ENCODE data around the gene HSD17B8.
"Not testable (repeated sequence)": the region's sequence is repeated elsewhere in the genome, so short reads cannot be mapped to it uniquely, and the experiment has no call there.

HSD17B8 gene

GRCh38 chr6:33212857-33213165 is 8.4 kb downstream of the HSD17B8 start:
- TF ChIP-seq ZNF274 (IDR thresholded peaks at IDR 0.05; ENCODE audit: low read depth, low read length), result no peak
- H3K4me3 ChIP-seq (ENCODE audit: low read length), result no peak overlapping the region; the same call in 1 of the 2 replicates

DNA sequence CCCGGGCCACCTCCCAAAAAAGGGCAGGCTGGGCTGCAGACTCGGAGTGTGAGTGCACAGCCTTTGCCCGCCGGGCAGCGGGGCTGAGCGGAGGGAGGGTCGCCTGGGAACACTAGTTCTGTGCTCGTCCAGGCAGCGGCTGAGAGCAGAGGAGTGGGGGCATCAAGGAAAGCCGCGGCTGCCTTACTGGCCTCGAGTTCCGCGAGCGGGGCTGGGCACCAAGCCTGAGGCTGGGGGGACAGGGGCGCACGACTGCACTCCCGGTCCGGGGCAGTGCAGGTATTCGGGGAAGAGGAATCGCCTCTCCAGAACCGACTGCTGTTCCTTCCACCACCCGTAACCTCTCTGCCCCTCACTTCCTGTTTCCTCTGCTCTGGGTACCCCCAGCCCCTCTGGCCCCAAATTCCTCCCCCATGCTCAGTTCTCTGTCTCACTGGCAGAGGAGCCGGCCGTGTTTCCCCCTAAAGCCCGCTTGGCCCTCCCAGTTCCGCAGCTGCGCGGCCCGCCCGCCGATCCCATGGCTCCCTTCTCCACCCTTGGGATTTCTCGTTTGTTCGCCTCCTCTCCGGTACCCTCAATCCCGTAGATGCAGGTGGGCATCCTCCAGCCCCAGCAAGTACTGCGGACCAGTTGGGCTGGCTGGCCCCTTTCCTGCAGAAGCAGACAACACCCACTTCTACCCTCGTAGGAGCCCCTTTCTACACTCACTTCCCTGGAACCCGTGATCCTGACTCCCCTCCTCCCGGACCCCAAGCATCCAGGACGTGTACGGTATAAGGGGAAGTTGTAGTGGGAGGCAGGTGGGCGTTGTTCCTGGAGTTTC is 8.9 kb downstream of the HSD17B8 start:
- H3K4me3 ChIP-seq (ENCODE audit: low read length), result peak overlapping the region; percentile 1; the same call in 1 of the 2 replicates
- TF ChIP-seq ZNF274 (IDR thresholded peaks at IDR 0.05; ENCODE audit: low read depth, low read length), result no peak

DNA sequence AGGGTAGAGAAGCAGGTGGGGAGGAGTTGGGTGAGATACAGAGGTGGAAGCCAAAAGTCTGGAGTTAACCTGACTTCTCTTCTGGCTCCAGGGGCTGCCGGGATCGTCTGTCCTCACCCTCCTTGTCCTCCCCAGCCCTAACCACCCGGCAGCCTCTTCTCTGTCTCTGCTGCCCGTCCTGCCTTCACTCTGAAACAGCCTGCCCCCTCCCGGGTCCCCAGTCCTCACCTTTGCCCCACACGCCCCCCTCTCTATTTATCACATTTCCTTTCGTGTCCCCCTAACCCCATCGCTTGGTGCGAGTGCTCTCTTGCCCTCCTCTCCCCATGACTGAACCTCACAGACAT is 9.5 kb downstream of the HSD17B8 start:
- TF ChIP-seq ZNF274 (IDR thresholded peaks at IDR 0.05; ENCODE audit: low read depth, low read length), result no peak
- no peak overlapping the region for H3K4me3 ChIP-seq (ENCODE audit: low read length)

DNA sequence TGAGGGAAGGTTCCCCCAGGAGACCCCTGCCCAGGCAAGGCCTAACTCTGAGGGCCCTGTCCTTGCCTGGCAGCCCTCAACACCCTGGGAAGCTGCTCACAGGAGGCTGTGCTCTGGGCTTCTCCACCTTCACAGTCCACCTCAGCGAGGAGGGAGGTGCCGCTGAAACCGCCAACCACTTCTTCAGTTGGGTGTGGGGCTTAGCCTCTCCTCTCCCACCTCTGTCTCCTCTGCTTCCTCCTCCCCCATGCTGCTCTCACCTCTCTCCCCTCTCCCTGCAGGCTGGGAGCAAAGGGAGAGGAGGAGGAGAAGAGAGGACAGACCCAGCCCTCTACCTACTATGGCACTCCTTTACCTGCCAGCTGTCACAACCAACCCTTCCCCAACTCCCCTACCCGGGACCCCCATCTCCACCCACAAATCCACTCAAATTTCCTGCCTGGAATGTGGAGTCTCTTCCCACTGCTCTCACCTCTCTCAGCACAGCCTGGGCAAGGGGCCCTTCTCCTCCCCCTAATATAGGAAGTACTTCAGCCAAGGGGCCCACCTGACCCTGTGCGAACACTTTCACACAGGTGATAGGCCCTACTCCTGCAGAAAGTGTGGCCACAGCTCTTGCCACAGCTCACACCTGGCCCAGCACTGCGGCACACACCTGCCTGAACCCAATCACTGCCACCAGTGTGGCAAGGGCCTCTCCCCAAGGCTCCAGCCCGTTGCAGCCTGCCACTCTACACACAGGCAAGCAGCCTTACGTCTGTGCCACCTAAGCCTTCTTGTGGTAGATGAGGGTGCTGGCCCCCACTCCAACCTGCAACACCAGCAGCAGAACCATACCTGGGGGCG is 11.0 kb downstream of the HSD17B8 start:
- H3K4me3 ChIP-seq (ENCODE audit: low read length), result no peak overlapping the region
- no peak for TF ChIP-seq ZNF274 (IDR thresholded peaks at IDR 0.05; ENCODE audit: low read depth, low read length)

- no peak for TF ChIP-seq ZNF274 (IDR thresholded peaks at IDR 0.05; ENCODE audit: low read depth, low read length)
- no peak overlapping the region for H3K4me3 ChIP-seq (ENCODE audit: low read length)
Observed at GRCh38 chr6:33216117-33216649, 11.7 kb downstream of the HSD17B8 start.

DNA sequence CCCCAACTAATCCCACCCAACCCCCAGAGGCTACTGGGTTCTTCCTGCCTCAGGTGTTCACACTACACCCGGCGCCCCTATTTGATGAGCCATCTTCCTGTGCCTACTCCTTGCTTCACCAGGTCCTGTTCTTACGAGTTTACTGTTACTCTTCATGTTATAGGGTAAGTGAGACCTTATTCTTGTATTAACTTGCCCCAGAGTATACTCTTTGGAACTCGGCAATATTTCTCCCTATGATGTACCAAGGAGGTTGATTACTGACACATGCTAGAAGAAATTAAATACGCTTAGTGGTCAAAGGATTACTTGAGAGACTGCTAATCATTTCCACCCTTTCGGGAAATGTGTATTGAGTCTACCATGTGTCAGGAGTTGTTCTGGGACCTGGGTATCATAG is 12.8 kb downstream of the HSD17B8 start:
- H3K4me3 ChIP-seq (ENCODE audit: low read length), result no peak overlapping the region
- no peak for TF ChIP-seq ZNF274 (IDR thresholded peaks at IDR 0.05; ENCODE audit: low read depth, low read length)

GRCh38 chr6:33217681-33218080 is 13.2 kb downstream of the HSD17B8 start:
- no peak overlapping the region for H3K4me3 ChIP-seq (ENCODE audit: low read length)
- TF ChIP-seq ZNF274 (IDR thresholded peaks at IDR 0.05; ENCODE audit: low read depth, low read length), result no peak

- H3K4me3 ChIP-seq (ENCODE audit: low read length), result not testable (repeated sequence)
Observed at GRCh38 chr6:33226503-33227120, 22.2 kb downstream of the HSD17B8 start.

- no peak for TF ChIP-seq ZNF274 (IDR thresholded peaks at IDR 0.05; ENCODE audit: low read depth, low read length)
- H3K4me3 ChIP-seq (ENCODE audit: low read length), result no peak overlapping the region
Observed at GRCh38 chr6:33235221-33235634, 30.8 kb downstream of the HSD17B8 start.

GRCh38 chr6:33236328-33236727 is 31.9 kb downstream of the HSD17B8 start:
- no peak for TF ChIP-seq ZNF274 (IDR thresholded peaks at IDR 0.05; ENCODE audit: low read depth, low read length)
- H3K4me3 ChIP-seq (ENCODE audit: low read length), result no peak overlapping the region

- no peak overlapping the region for H3K4me3 ChIP-seq (ENCODE audit: low read length)
- TF ChIP-seq ZNF274 (IDR thresholded peaks at IDR 0.05; ENCODE audit: low read depth, low read length), result no peak
Observed at GRCh38 chr6:33236852-33237251, 32.4 kb downstream of the HSD17B8 start.

GRCh38 chr6:33237741-33238140 is 33.3 kb downstream of the HSD17B8 start:
- no peak for TF ChIP-seq ZNF274 (IDR thresholded peaks at IDR 0.05; ENCODE audit: low read depth, low read length)
- no peak overlapping the region for H3K4me3 ChIP-seq (ENCODE audit: low read length)

GRCh38 chr6:33241968-33242367 is 37.5 kb downstream of the HSD17B8 start:
- TF ChIP-seq ZNF274 (IDR thresholded peaks at IDR 0.05; ENCODE audit: low read depth, low read length), result no peak
- no peak overlapping the region for H3K4me3 ChIP-seq (ENCODE audit: low read length)

GRCh38 chr6:33243476-33243875 is 39.0 kb downstream of the HSD17B8 start:
- H3K4me3 ChIP-seq (ENCODE audit: low read length), result no peak overlapping the region

More at GRCh38 chr6:33243476-33243875, 39.0 kb downstream of the HSD17B8 start:
- no peak for TF ChIP-seq ZNF274 (IDR thresholded peaks at IDR 0.05; ENCODE audit: low read depth, low read length)
